ENCODE measurements around the gene SPACA5.
"Not testable (repeated sequence)": the region's sequence is repeated elsewhere in the genome, so short reads cannot be mapped to it uniquely, and the experiment has no call there.

SPACA5 gene

GRCh38 chrX:48021026-48021900 lies 14.5 kb downstream of the SPACA5 start:
- Histone ChIP-seq H3K4me3 (ENCODE audit: control insufficient read depth in 1 of 7, extremely low read depth in 1 of 7, insufficient read depth in 4 of 7, low read depth in 2 of 7, low read length in 6 of 7) (peak overlapping the region; percentile 39 to 89 (median 76)), H3K27ac (ENCODE audit: insufficient read depth in 1 of 2, low read depth in 1 of 2, low read length in 2 of 2, poor library complexity in 1 of 2, severe bottlenecking in 2 of 2) (peak overlapping the region; percentile 98 to 99), H3K36me3 (ENCODE audit: control insufficient read depth in 4 of 4, insufficient read depth in 4 of 4, low read length in 3 of 4) (no peaks in the 10 kb centered on the region), H3K9me3 (ENCODE audit: control extremely low read depth in 1 of 5, control insufficient read depth in 4 of 5, insufficient read depth in 2 of 5, low read depth in 1 of 5, low read length in 4 of 5) (peaks cover 0 to 3% (median 0%) of the 10 kb centered on the region in 5 experiments), H3K27me3 (replicated peaks in 2 of 5; ENCODE audit: control insufficient read depth in 4 of 5, insufficient read depth in 5 of 5, low read length in 4 of 5) (no peaks in the 10 kb centered on the region), H3K4me1 (ENCODE audit: control extremely low read depth in 1 of 4, control insufficient read depth in 4 of 4, insufficient read depth in 4 of 4, low read length in 3 of 4) (peaks cover 0 to 4% (median 1%) of the 10 kb centered on the region in 4 experiments)
- 30% methylated on average over 21 of the region's 30 CpGs for WGBS (ENCODE audit: insufficient coverage)
- POLR2A ChIA-PET = interaction anchor here (0.5 to 0.8 kb wide), 3 partner anchors 47 to 861 kb away, joined by 3 to 4 read pairs (median 3); partner anchors contain the start of gene ZNF81
- DNase-seq = peak; percentile 84 to 94 (median 93)
- CTCF ChIA-PET = no interaction called here

GRCh38 chrX:48022100-48022499 lies 15.3 kb downstream of the SPACA5 start:
- H3K27ac ChIP-seq (ENCODE audit: insufficient read depth in 1 of 2, low read depth in 1 of 2, low read length in 2 of 2, poor library complexity in 1 of 2, severe bottlenecking in 2 of 2) = peak overlapping the region in 1 of 2 experiments; percentile 99
- H3K4me1 ChIP-seq (ENCODE audit: control extremely low read depth in 1 of 4, control insufficient read depth in 4 of 4, insufficient read depth in 4 of 4, low read length in 3 of 4) = peaks cover 0 to 4% (median 1%) of the 10 kb centered on the region in 4 experiments
- ChIA-PET CTCF (interaction anchor here (1.4 kb wide), 1 partner anchor 168 kb away, joined by 4 read pairs; no protein-coding TSS in a partner anchor), POLR2A (no interaction called here)
- H3K36me3 ChIP-seq (ENCODE audit: control insufficient read depth in 4 of 4, insufficient read depth in 4 of 4, low read length in 3 of 4) = no peaks in the 10 kb centered on the region
- WGBS (ENCODE audit: insufficient coverage) = no CpG with 5 or more reads among the region's 3 CpGs
- peaks cover 0 to 3% (median 0%) of the 10 kb centered on the region in 5 experiments for H3K9me3 ChIP-seq (ENCODE audit: control extremely low read depth in 1 of 5, control insufficient read depth in 4 of 5, insufficient read depth in 2 of 5, low read depth in 1 of 5, low read length in 4 of 5)
- H3K27me3 ChIP-seq (replicated peaks in 2 of 5; ENCODE audit: control insufficient read depth in 4 of 5, insufficient read depth in 5 of 5, low read length in 4 of 5) = no peaks in the 10 kb centered on the region
- DNase-seq = no peak
- H3K4me3 ChIP-seq (ENCODE audit: control insufficient read depth in 1 of 7, extremely low read depth in 1 of 7, insufficient read depth in 4 of 7, low read depth in 2 of 7, low read length in 6 of 7) = peak overlapping the region in 3 of 7 experiments; percentile 74 to 84 (median 76)

- Histone ChIP-seq H3K36me3 (ENCODE audit: control insufficient read depth in 4 of 4, insufficient read depth in 4 of 4, low read length in 3 of 4) (no peaks in the 10 kb centered on the region), H3K4me3 (ENCODE audit: control insufficient read depth in 1 of 7, extremely low read depth in 1 of 7, insufficient read depth in 4 of 7, low read depth in 2 of 7, low read length in 6 of 7) (no peak overlapping the region), H3K4me1 (ENCODE audit: control extremely low read depth in 1 of 4, control insufficient read depth in 4 of 4, insufficient read depth in 4 of 4, low read length in 3 of 4) (peaks cover 0 to 4% (median 1%) of the 10 kb centered on the region in 4 experiments), H3K27me3 (replicated peaks in 2 of 5; ENCODE audit: control insufficient read depth in 4 of 5, insufficient read depth in 5 of 5, low read length in 4 of 5) (no peaks in the 10 kb centered on the region), H3K27ac (ENCODE audit: insufficient read depth in 1 of 2, low read depth in 1 of 2, low read length in 2 of 2, poor library complexity in 1 of 2, severe bottlenecking in 2 of 2) (no peak overlapping the region), H3K9me3 (ENCODE audit: control extremely low read depth in 1 of 5, control insufficient read depth in 4 of 5, insufficient read depth in 2 of 5, low read depth in 1 of 5, low read length in 4 of 5) (peaks cover 0 to 3% (median 0%) of the 10 kb centered on the region in 5 experiments)
- no peak for DNase-seq
- 75% methylated on average over 2 of the region's 3 CpGs for WGBS (ENCODE audit: insufficient coverage)
- CTCF ChIA-PET = interaction anchor here (1.4 kb wide), 1 partner anchor 169 kb away, joined by 4 read pairs; no protein-coding TSS in a partner anchor
- POLR2A ChIA-PET = no interaction called here
These were observed 15.9 kb downstream of the SPACA5 start for GRCh38 chrX:48022738-48023137.

GRCh38 chrX:48025561-48025960 lies 18.8 kb downstream of the SPACA5 start:
- H3K9me3 ChIP-seq (ENCODE audit: control extremely low read depth in 1 of 5, control insufficient read depth in 4 of 5, insufficient read depth in 2 of 5, low read depth in 1 of 5, low read length in 4 of 5) = peaks cover 0 to 3% (median 0%) of the 10 kb centered on the region in 5 experiments
- DNase-seq = peak; percentile 55 to 77 (median 72)
- 18% methylated on average over 3 of the region's 7 CpGs for WGBS (ENCODE audit: insufficient coverage)
- H3K36me3 ChIP-seq (ENCODE audit: control insufficient read depth in 4 of 4, insufficient read depth in 4 of 4, low read length in 3 of 4) = no peaks in the 10 kb centered on the region
- no peaks in the 10 kb centered on the region for H3K27me3 ChIP-seq (replicated peaks in 2 of 5; ENCODE audit: control insufficient read depth in 4 of 5, insufficient read depth in 5 of 5, low read length in 4 of 5)
- H3K4me3 ChIP-seq (ENCODE audit: control insufficient read depth in 1 of 7, extremely low read depth in 1 of 7, insufficient read depth in 4 of 7, low read depth in 2 of 7, low read length in 6 of 7) = no peak overlapping the region
- ChIA-PET CTCF (interaction anchor here (1.2 to 3.9 kb wide), 5 partner anchors 66 to 190 kb away, joined by 3 to 32 read pairs (median 4); no protein-coding TSS in a partner anchor), POLR2A (no interaction called here)
- H3K27ac ChIP-seq (ENCODE audit: insufficient read depth in 1 of 2, low read depth in 1 of 2, low read length in 2 of 2, poor library complexity in 1 of 2, severe bottlenecking in 2 of 2) = no peak overlapping the region
- H3K4me1 ChIP-seq (ENCODE audit: control extremely low read depth in 1 of 4, control insufficient read depth in 4 of 4, insufficient read depth in 4 of 4, low read length in 3 of 4) = peaks cover 0 to 2% (median under 1%) of the 10 kb centered on the region in 4 experiments

GRCh38 chrX:48027545-48027944 lies 20.8 kb downstream of the SPACA5 start:
- DNase-seq; H3K4me3 ChIP-seq (ENCODE audit: control insufficient read depth in 1 of 7, extremely low read depth in 1 of 7, insufficient read depth in 4 of 7, low read depth in 2 of 7, low read length in 6 of 7); H3K36me3 ChIP-seq (ENCODE audit: control insufficient read depth in 4 of 4, insufficient read depth in 4 of 4, low read length in 3 of 4); H3K9me3 ChIP-seq (ENCODE audit: control extremely low read depth in 1 of 5, control insufficient read depth in 4 of 5, insufficient read depth in 2 of 5, low read depth in 1 of 5, low read length in 4 of 5); H3K4me1 ChIP-seq (ENCODE audit: control extremely low read depth in 1 of 4, control insufficient read depth in 4 of 4, insufficient read depth in 4 of 4, low read length in 3 of 4); H3K27ac ChIP-seq (ENCODE audit: insufficient read depth in 1 of 2, low read depth in 1 of 2, low read length in 2 of 2, poor library complexity in 1 of 2, severe bottlenecking in 2 of 2); POLR2A ChIA-PET; H3K27me3 ChIP-seq (replicated peaks in 2 of 5; ENCODE audit: control insufficient read depth in 4 of 5, insufficient read depth in 5 of 5, low read length in 4 of 5): not testable (repeated sequence)
- 73% methylated on average over 3 of the region's 4 CpGs for whole genome bisulfite sequencing (ENCODE audit: insufficient coverage)
- CTCF ChIA-PET = interaction anchor here (0.7 to 3.9 kb wide), 10 partner anchors 14 to 468 kb away, joined by 3 to 32 read pairs (median 4); no protein-coding TSS in a partner anchor

DNA sequence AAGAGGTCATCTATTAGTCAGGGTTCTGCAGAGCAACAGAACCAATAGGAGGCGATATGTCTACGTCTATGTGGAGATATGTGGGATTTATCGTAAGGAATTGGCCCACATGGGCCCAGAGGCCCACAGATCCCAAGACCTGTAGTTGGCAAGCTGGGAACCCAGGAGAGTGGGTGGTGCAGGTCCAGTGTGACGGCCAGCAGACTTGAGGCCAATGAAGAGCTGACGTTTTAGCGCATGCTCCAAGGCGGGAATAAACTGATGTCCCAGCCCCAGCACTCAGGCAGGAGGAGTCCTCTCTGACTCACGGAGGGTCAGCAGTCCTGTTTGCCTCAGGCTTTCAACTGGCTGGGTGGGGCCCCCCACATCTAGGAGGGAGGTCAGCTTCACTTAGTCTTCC lies 21.3 kb downstream of the SPACA5 start:
- no peak overlapping the region for H3K4me3 ChIP-seq (ENCODE audit: control insufficient read depth in 1 of 7, extremely low read depth in 1 of 7, insufficient read depth in 4 of 7, low read depth in 2 of 7, low read length in 6 of 7)
- no peak overlapping the region for H3K27ac ChIP-seq (ENCODE audit: insufficient read depth in 1 of 2, low read depth in 1 of 2, low read length in 2 of 2, poor library complexity in 1 of 2, severe bottlenecking in 2 of 2)
- no peaks in the 10 kb centered on the region for H3K27me3 ChIP-seq (replicated peaks in 2 of 5; ENCODE audit: control insufficient read depth in 4 of 5, insufficient read depth in 5 of 5, low read length in 4 of 5)
- no peaks in the 10 kb centered on the region for H3K9me3 ChIP-seq (ENCODE audit: control extremely low read depth in 1 of 5, control insufficient read depth in 4 of 5, insufficient read depth in 2 of 5, low read depth in 1 of 5, low read length in 4 of 5)
- CTCF ChIA-PET = interaction anchor here (1.1 to 3.9 kb wide), 7 partner anchors 14 to 467 kb away, joined by 3 to 32 read pairs (median 5); no protein-coding TSS in a partner anchor
- H3K4me1 ChIP-seq (ENCODE audit: control extremely low read depth in 1 of 4, control insufficient read depth in 4 of 4, insufficient read depth in 4 of 4, low read length in 3 of 4) = no peaks in the 10 kb centered on the region
- WGBS (ENCODE audit: insufficient coverage) = 96% methylated on average over 8 of the region's 8 CpGs
- POLR2A ChIA-PET = no interaction called here
- H3K36me3 ChIP-seq (ENCODE audit: control insufficient read depth in 4 of 4, insufficient read depth in 4 of 4, low read length in 3 of 4) = no peaks in the 10 kb centered on the region
- no peak for DNase-seq

DNA sequence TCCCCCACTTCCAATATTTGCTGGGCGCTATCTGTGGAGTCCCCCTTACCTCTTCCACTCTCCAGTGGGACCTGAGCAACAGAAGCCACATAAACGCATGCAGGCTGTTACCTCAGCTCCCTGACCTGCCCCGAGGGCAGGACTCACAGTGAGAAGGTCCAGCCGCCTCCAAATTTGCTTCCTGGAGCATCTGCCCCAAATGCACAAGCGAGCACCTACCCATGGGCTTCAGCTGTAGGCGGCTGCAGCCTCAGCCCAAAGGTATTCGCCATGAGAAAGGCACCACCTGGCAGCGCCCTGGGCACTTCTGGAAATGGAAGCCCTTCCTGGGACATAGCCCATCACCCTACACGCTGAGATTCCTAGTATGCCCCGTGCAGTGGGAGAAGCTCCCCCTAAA lies 23.4 kb downstream of the SPACA5 start:
- H3K27me3 ChIP-seq (replicated peaks in 2 of 5; ENCODE audit: control insufficient read depth in 4 of 5, insufficient read depth in 5 of 5, low read length in 4 of 5) = no peaks in the 10 kb centered on the region
- no peaks in the 10 kb centered on the region for H3K9me3 ChIP-seq (ENCODE audit: control extremely low read depth in 1 of 5, control insufficient read depth in 4 of 5, insufficient read depth in 2 of 5, low read depth in 1 of 5, low read length in 4 of 5)
- no peaks in the 10 kb centered on the region for H3K4me1 ChIP-seq (ENCODE audit: control extremely low read depth in 1 of 4, control insufficient read depth in 4 of 4, insufficient read depth in 4 of 4, low read length in 3 of 4)
- POLR2A ChIA-PET = no interaction called here
- no peak overlapping the region for H3K4me3 ChIP-seq (ENCODE audit: control insufficient read depth in 1 of 7, extremely low read depth in 1 of 7, insufficient read depth in 4 of 7, low read depth in 2 of 7, low read length in 6 of 7)
- no peak for DNase-seq
- H3K27ac ChIP-seq (ENCODE audit: insufficient read depth in 1 of 2, low read depth in 1 of 2, low read length in 2 of 2, poor library complexity in 1 of 2, severe bottlenecking in 2 of 2) = no peak overlapping the region
- WGBS (ENCODE audit: insufficient coverage) = 73% methylated on average over 10 of the region's 10 CpGs
- CTCF ChIA-PET = no interaction called here
- H3K36me3 ChIP-seq (ENCODE audit: control insufficient read depth in 4 of 4, insufficient read depth in 4 of 4, low read length in 3 of 4) = no peaks in the 10 kb centered on the region

Measured in common myeloid progenitor, CD34-positive (primary cell).